ENCODE measurements around the gene TUBA1B.

- TF ChIP-seq POLR2A (IDR thresholded peaks at IDR 0.05), result no peak
- TF ChIP-seq, protein P1, sequence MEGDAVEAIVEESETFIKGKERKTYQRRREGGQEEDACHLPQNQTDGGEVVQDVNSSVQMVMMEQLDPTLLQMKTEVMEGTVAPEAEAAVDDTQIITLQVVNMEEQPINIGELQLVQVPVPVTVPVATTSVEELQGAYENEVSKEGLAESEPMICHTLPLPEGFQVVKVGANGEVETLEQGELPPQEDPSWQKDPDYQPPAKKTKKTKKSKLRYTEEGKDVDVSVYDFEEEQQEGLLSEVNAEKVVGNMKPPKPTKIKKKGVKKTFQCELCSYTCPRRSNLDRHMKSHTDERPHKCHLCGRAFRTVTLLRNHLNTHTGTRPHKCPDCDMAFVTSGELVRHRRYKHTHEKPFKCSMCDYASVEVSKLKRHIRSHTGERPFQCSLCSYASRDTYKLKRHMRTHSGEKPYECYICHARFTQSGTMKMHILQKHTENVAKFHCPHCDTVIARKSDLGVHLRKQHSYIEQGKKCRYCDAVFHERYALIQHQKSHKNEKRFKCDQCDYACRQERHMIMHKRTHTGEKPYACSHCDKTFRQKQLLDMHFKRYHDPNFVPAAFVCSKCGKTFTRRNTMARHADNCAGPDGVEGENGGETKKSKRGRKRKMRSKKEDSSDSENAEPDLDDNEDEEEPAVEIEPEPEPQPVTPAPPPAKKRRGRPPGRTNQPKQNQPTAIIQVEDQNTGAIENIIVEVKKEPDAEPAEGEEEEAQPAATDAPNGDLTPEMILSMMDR (IDR thresholded peaks at IDR 0.05), result no peak
Measured at GRCh38 chr12:49092816-49093406, 38.3 kb downstream of the TUBA1B start.
